ENCODE data around the gene MYL5. TPM values are rescaled to one million over a fixed set of nuclear protein-coding genes. Genes with fewer than 3 reads are reported as not detected.

MYL5 gene
- polyA plus RNA-seq, 1 donor from 2014 or later = 15.1 TPM

DNA sequence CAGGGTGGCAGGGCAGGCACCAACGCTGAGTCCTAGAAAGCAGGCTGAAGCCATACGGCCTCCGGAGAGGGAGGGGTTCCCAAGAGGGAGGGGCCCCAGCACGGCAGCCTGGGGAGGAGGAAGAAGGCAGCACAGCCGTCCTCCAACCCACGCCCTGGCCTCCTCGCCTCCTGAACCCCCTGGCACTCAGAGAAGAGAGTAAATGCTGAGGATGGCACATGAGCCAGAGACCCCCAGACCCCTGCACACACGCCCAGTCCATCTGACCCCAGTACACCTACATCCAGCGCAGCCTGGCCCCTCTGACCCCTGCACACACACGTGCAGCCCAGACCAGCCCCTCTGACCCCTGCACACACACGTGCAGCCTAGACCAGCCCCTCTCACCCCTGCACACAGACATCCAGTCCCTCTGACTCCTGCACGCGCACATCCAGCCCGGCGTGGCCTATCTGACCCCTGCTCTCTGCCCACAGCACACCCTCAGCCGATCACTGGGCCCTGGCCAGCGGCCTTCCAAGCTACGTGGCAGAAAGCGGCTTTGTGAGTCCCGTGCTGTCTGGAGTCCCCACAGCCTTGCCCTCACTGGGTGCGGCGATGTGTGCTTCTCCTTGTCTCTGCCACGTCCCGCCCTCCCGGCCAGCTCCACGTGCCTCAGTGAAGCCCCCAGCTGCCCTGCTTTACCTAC lies 18.7 kb upstream of the MYL5 start:
- H3K9ac ChIP-seq (ENCODE audit: low read length) = no peak overlapping the region
- H3K79me2 ChIP-seq (replicated peaks; ENCODE audit: insufficient read depth, low read length) = no peaks in the 10 kb centered on the region
- TF ChIP-seq, protein P1, sequence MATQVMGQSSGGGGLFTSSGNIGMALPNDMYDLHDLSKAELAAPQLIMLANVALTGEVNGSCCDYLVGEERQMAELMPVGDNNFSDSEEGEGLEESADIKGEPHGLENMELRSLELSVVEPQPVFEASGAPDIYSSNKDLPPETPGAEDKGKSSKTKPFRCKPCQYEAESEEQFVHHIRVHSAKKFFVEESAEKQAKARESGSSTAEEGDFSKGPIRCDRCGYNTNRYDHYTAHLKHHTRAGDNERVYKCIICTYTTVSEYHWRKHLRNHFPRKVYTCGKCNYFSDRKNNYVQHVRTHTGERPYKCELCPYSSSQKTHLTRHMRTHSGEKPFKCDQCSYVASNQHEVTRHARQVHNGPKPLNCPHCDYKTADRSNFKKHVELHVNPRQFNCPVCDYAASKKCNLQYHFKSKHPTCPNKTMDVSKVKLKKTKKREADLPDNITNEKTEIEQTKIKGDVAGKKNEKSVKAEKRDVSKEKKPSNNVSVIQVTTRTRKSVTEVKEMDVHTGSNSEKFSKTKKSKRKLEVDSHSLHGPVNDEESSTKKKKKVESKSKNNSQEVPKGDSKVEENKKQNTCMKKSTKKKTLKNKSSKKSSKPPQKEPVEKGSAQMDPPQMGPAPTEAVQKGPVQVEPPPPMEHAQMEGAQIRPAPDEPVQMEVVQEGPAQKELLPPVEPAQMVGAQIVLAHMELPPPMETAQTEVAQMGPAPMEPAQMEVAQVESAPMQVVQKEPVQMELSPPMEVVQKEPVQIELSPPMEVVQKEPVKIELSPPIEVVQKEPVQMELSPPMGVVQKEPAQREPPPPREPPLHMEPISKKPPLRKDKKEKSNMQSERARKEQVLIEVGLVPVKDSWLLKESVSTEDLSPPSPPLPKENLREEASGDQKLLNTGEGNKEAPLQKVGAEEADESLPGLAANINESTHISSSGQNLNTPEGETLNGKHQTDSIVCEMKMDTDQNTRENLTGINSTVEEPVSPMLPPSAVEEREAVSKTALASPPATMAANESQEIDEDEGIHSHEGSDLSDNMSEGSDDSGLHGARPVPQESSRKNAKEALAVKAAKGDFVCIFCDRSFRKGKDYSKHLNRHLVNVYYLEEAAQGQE (IDR thresholded peaks at IDR 0.05; ENCODE audit: borderline replicate concordance) = no peak
- no peak for TF ChIP-seq RAD21 (conservative IDR thresholded peaks at IDR 0.05)
- TF ChIP-seq EP300 (conservative IDR thresholded peaks at IDR 0.05; ENCODE audit: poor library complexity, severe bottlenecking) = no peak
- TF ChIP-seq EZH2 (IDR thresholded peaks at IDR 0.05; ENCODE audit: borderline replicate concordance, insufficient read depth, low read length, poor library complexity, severe bottlenecking) = no peak
- H3K9me3 ChIP-seq (ENCODE audit: low read length) = no peaks in the 10 kb centered on the region
- H3K27me3 ChIP-seq (ENCODE audit: insufficient read depth, low read depth, low read length) = no peaks in the 10 kb centered on the region
- H3K27ac ChIP-seq (ENCODE audit: low read length) = no peak overlapping the region
- H3K9me2 ChIP-seq (ENCODE audit: insufficient read depth, low read length) = no peaks in the 10 kb centered on the region
- H3F3A ChIP-seq (ENCODE audit: insufficient read depth, low read length, poor library complexity, severe bottlenecking) = no peaks in the 10 kb centered on the region
- H4K20me1 ChIP-seq (ENCODE audit: insufficient read depth) = no peaks in the 10 kb centered on the region
- no peak overlapping the region for H3K4me2 ChIP-seq (ENCODE audit: low read length)
- no peaks in the 10 kb centered on the region for H3K36me3 ChIP-seq (ENCODE audit: insufficient read depth, low read length)
- H2AFZ ChIP-seq (ENCODE audit: low read depth, low read length) = no peak overlapping the region
- no peak overlapping the region for H3K4me3 ChIP-seq (ENCODE audit: low read length)

DNA sequence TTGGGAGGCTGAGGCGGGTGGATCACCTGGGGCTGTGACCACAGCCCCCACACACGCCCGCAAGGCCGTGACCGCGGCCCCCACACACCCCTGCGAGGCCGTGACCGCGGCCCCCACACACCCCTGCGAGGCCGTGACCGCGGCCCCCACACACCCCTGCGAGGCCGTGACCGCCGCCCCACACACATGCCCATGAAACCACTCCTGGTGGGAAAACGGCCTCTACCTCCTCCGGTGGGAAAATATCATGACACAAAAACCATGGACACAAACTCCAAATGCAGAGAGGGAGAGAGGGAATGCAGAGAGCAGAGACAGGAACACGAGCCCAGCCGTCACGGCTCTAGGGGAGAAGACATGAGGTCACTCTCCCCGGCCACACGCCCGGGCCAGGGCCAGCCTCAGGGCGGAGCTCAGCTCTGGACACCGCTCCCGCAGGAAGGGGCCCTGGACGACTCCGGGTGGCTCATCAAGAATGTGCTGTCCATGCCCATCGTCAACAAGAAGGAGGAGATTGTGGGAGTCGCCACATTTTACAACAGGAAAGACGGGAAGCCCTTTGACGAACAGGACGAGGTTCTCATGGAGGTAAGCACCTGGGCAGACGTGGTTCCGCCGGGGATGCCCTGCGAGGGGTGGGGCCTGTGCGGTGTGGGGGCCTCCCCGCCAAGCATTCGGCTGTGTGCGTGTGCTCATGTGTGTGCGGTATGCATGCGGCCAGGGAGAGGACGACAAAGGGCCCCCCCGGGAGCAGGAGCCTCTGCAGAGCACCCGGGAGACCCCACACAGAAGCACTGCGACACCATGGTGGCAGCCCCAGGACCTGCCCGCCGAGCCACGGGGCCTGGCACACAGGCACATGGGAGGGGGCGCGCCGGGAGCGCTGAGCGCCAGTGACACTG lies 17.7 kb upstream of the MYL5 start:
- H3K79me2 ChIP-seq (replicated peaks; ENCODE audit: insufficient read depth, low read length) = no peaks in the 10 kb centered on the region
- no peaks in the 10 kb centered on the region for H3K27me3 ChIP-seq (ENCODE audit: insufficient read depth, low read depth, low read length)
- H3K9me3 ChIP-seq (ENCODE audit: low read length) = no peaks in the 10 kb centered on the region
- H3K4me2 ChIP-seq (ENCODE audit: low read length) = no peak overlapping the region
- no peaks in the 10 kb centered on the region for H3K36me3 ChIP-seq (ENCODE audit: insufficient read depth, low read length)
- H2AFZ ChIP-seq (ENCODE audit: low read depth, low read length) = no peak overlapping the region
- H3K9me2 ChIP-seq (ENCODE audit: insufficient read depth, low read length) = no peaks in the 10 kb centered on the region
- H4K20me1 ChIP-seq (ENCODE audit: insufficient read depth) = no peaks in the 10 kb centered on the region
- no peak overlapping the region for H3K9ac ChIP-seq (ENCODE audit: low read length)
- no peaks in the 10 kb centered on the region for H3F3A ChIP-seq (ENCODE audit: insufficient read depth, low read length, poor library complexity, severe bottlenecking)
- H3K27ac ChIP-seq (ENCODE audit: low read length) = no peak overlapping the region
- TF ChIP-seq, protein P1 (IDR thresholded peaks at IDR 0.05; ENCODE audit: borderline replicate concordance) = no peak
- no peak for TF ChIP-seq SMC3 (conservative IDR thresholded peaks at IDR 0.05; ENCODE audit: poor library complexity)
- no peak for TF ChIP-seq TAF1 (IDR thresholded peaks at IDR 0.05; ENCODE audit: low read depth)
- TF ChIP-seq RAD21 (conservative IDR thresholded peaks at IDR 0.05) = no peak
- TF ChIP-seq, protein P2, sequence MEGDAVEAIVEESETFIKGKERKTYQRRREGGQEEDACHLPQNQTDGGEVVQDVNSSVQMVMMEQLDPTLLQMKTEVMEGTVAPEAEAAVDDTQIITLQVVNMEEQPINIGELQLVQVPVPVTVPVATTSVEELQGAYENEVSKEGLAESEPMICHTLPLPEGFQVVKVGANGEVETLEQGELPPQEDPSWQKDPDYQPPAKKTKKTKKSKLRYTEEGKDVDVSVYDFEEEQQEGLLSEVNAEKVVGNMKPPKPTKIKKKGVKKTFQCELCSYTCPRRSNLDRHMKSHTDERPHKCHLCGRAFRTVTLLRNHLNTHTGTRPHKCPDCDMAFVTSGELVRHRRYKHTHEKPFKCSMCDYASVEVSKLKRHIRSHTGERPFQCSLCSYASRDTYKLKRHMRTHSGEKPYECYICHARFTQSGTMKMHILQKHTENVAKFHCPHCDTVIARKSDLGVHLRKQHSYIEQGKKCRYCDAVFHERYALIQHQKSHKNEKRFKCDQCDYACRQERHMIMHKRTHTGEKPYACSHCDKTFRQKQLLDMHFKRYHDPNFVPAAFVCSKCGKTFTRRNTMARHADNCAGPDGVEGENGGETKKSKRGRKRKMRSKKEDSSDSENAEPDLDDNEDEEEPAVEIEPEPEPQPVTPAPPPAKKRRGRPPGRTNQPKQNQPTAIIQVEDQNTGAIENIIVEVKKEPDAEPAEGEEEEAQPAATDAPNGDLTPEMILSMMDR (IDR thresholded peaks at IDR 0.05; ENCODE audit: poor library complexity, severe bottlenecking) = no peak
- no peak for TF ChIP-seq EZH2 (IDR thresholded peaks at IDR 0.05; ENCODE audit: borderline replicate concordance, insufficient read depth, low read length, poor library complexity, severe bottlenecking)
- TF ChIP-seq MXI1 (conservative IDR thresholded peaks at IDR 0.05; ENCODE audit: poor library complexity, severe bottlenecking) = no peak
- TF ChIP-seq POLR2AphosphoS5 (IDR thresholded peaks at IDR 0.05) = no peak
- TF ChIP-seq EP300 (conservative IDR thresholded peaks at IDR 0.05; ENCODE audit: poor library complexity, severe bottlenecking) = no peak
- H3K4me3 ChIP-seq (ENCODE audit: low read length) = no peak overlapping the region

Data from neural cell (in vitro differentiated cells).